Loucy (cell line): ENCODE measurements around the gene CLIC2.

Experiments used
- H2AFZ ChIP-seq: fragments of 200-600 bp; sonication (generic); 2 replicates; pipeline ENCODE4 v1.6.0; 2016; ENCODE audit warnings: antibody characterized with exemption, mild to moderate bottlenecking, low read length, moderate library complexity
- H3F3A ChIP-seq: fragments of 200-600 bp; 2 replicates; pipeline ENCODE4 v1.6.0; 2016; ENCODE audit warnings: antibody characterized with exemption, low read depth, mild to moderate bottlenecking
- H3K27me3 ChIP-seq: fragments of 200-600 bp; sonication (generic); 2 replicates; pipeline ENCODE4 v1.6.1; 2014; ENCODE audit warnings: low read length, mild to moderate bottlenecking; ENCODE audit not compliant: insufficient read depth, poor library complexity, severe bottlenecking
- H3K36me3 ChIP-seq: fragments of 200-600 bp; sonication (generic); 2 replicates; pipeline ENCODE4 v1.6.1; 2016; ENCODE audit warnings: low read length; ENCODE audit not compliant: insufficient read depth
- H3K4me1 ChIP-seq: fragments of 200-600 bp; sonication (generic); 2 replicates; pipeline ENCODE4 v1.5.1; 2014; ENCODE audit warnings: low read length, mild to moderate bottlenecking; ENCODE audit not compliant: insufficient read depth, poor library complexity, severe bottlenecking
- H3K4me2 ChIP-seq: fragments of 200-600 bp; sonication (generic); 2 replicates; pipeline ENCODE4 v1.6.0; 2014; ENCODE audit warnings: antibody characterized with exemption, low read length, low read depth, mild to moderate bottlenecking; ENCODE audit not compliant: poor library complexity, severe bottlenecking
- H3K4me3 ChIP-seq: fragments of 200-600 bp; sonication (generic); 2 replicates; pipeline ENCODE4 v1.5.1; 2014; ENCODE audit warnings: low read length, mild to moderate bottlenecking, mixed read lengths; ENCODE audit not compliant: poor library complexity, severe bottlenecking
- H3K79me2 ChIP-seq: fragments of 200-600 bp; sonication (generic); 2 replicates; pipeline ENCODE4 v1.6.1; 2014; ENCODE audit warnings: low read length; ENCODE audit not compliant: insufficient read depth
- H3K9ac ChIP-seq: fragments of 200-600 bp; sonication (generic); 2 replicates; pipeline ENCODE4 v1.6.0; 2014; ENCODE audit warnings: mild to moderate bottlenecking, low read depth, low read length, moderate library complexity; ENCODE audit not compliant: poor library complexity, severe bottlenecking
- H3K9me2 ChIP-seq: fragments of 200-600 bp; sonication (generic); replicated peaks from 2 replicates; pipeline ENCODE4 v1.6.1; 2016; ENCODE audit warnings: low read depth, low read length, mixed read lengths
- H3K9me3 ChIP-seq: fragments of 200-600 bp; sonication (generic); 2 replicates; pipeline ENCODE4 v1.6.1; 2014; ENCODE audit warnings: mild to moderate bottlenecking, antibody characterized with exemption, low read length, low read depth; ENCODE audit not compliant: insufficient read depth
- H4K20me1 ChIP-seq: fragments of 200-600 bp; sonication (generic); 2 replicates; pipeline ENCODE4 v1.6.0; 2014; ENCODE audit warnings: antibody characterized with exemption, low read length, mild to moderate bottlenecking; ENCODE audit not compliant: insufficient read depth, poor library complexity, severe bottlenecking
- EZH2phosphoT487 ChIP-seq: fragments of 200-600 bp; IDR thresholded peaks from 2 replicates; pipeline ENCODE4 v1.6.1; 2018; ENCODE audit warnings: antibody characterized with exemption, mild to moderate bottlenecking, moderate library complexity, borderline replicate concordance
- TF ChIP-seq, protein P1 (sequence below): fragments of 200-600 bp; sonication (generic); conservative IDR thresholded peaks from 2 replicates; pipeline ENCODE4 v1.5.1; 2014; ENCODE audit warnings: mild to moderate bottlenecking, antibody characterized with exemption, low read length

Gene CLIC2

DNA sequence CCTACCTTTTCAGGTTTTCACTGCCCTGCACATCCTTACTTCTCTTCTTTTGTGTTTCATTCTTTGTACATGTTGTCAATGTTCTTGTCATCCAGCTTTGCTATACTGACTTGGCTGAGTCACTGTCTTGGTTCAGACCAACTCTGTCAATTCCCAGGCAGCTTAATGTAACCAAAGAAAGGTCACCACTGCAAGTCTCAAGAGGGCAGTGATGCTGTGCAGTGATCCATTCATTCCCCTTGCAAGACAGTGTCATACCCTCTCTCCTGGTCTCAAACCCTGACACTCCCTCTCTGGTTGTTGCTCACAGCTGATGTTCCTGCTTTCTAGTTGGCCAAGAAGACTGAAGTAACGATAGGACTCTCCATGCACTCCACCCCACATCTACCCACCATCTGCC lies 87.7 kb downstream of the CLIC2 start:
- Histone ChIP-seq H3K9ac (no peak overlapping the region), H3K36me3 (no peaks in the 10 kb centered on the region), H3K27me3 (no peaks in the 10 kb centered on the region), H3K4me2 (no peak overlapping the region), H2AFZ (no peak overlapping the region), H3K9me2 (no peaks in the 10 kb centered on the region), H3K4me3 (no peak overlapping the region), H3K9me3 (no peaks in the 10 kb centered on the region), H3K79me2 (no peaks in the 10 kb centered on the region), H3K4me1 (no peaks in the 10 kb centered on the region), H3F3A (no peaks in the 10 kb centered on the region), H4K20me1 (no peaks in the 10 kb centered on the region)
- TF ChIP-seq EZH2phosphoT487, result no peak
- TF ChIP-seq, protein P1, sequence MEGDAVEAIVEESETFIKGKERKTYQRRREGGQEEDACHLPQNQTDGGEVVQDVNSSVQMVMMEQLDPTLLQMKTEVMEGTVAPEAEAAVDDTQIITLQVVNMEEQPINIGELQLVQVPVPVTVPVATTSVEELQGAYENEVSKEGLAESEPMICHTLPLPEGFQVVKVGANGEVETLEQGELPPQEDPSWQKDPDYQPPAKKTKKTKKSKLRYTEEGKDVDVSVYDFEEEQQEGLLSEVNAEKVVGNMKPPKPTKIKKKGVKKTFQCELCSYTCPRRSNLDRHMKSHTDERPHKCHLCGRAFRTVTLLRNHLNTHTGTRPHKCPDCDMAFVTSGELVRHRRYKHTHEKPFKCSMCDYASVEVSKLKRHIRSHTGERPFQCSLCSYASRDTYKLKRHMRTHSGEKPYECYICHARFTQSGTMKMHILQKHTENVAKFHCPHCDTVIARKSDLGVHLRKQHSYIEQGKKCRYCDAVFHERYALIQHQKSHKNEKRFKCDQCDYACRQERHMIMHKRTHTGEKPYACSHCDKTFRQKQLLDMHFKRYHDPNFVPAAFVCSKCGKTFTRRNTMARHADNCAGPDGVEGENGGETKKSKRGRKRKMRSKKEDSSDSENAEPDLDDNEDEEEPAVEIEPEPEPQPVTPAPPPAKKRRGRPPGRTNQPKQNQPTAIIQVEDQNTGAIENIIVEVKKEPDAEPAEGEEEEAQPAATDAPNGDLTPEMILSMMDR, result no peak

DNA sequence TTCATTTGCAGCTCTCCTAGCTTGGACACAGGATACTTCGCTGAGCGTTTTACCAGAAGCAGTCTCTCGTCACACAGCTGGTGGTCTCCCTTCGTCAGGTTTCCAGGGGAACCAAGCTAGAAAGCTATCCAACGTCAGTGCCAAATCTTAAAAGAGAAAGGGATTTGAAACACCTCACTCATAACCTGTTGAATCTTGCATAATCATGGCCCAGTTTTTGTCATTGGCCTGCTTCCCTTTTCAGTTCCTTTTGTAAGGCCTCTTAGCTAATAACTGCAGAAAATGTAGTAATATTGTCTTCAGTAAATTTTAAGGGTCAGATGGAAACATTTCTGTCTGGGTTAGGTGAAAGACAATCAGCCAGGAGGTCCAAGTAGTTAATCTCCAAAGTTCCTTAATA lies 92.1 kb downstream of the CLIC2 start:
- no peaks in the 10 kb centered on the region for H4K20me1 ChIP-seq
- peaks cover 28% of the 10 kb centered on the region; the same call in 1 of the 2 replicates for H3K36me3 ChIP-seq
- no peaks in the 10 kb centered on the region for H3K79me2 ChIP-seq
- H3F3A ChIP-seq, result no peaks in the 10 kb centered on the region
- no peaks in the 10 kb centered on the region for H3K27me3 ChIP-seq
- H3K4me3 ChIP-seq, result no peak overlapping the region
- H3K4me2 ChIP-seq, result no peak overlapping the region
- no peak overlapping the region for H2AFZ ChIP-seq
- H3K9ac ChIP-seq, result no peak overlapping the region
- no peaks in the 10 kb centered on the region for H3K9me3 ChIP-seq
- no peaks in the 10 kb centered on the region for H3K4me1 ChIP-seq
- H3K9me2 ChIP-seq, result no peaks in the 10 kb centered on the region
- TF ChIP-seq, protein P1, result no peak
- no peak for TF ChIP-seq EZH2phosphoT487

DNA sequence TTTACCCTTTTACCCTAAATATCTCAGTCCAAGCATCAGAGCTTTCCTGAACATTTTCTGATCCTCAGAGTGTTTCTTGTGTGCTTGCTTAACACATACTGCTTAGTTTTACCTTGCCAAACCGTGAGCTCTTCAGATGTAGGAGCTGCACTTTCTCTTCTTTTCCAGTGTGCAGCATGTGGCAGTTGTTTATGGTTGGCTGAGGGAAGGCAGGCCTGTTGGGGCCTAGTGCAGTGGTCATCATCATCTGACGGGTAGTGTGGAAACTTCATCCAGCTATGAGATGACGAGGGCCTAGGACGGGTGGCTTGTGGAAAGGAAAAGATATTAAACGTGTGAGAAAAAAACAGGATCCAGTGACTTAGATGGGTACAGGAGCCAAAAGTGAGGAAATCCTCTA lies 96.7 kb downstream of the CLIC2 start:
- no peak overlapping the region for H3K4me2 ChIP-seq
- no peak for TF ChIP-seq EZH2phosphoT487
- TF ChIP-seq, protein P1, result no peak
- no peaks in the 10 kb centered on the region for H3K9me2 ChIP-seq
- H3K9me3 ChIP-seq, result no peaks in the 10 kb centered on the region
- H3K9ac ChIP-seq, result no peak overlapping the region
- no peaks in the 10 kb centered on the region for H3F3A ChIP-seq
- no peaks in the 10 kb centered on the region for H3K4me1 ChIP-seq
- H4K20me1 ChIP-seq, result no peaks in the 10 kb centered on the region
- H3K27me3 ChIP-seq, result no peaks in the 10 kb centered on the region
- no peak overlapping the region for H2AFZ ChIP-seq
- H3K79me2 ChIP-seq, result peaks cover 16% of the 10 kb centered on the region; the same call in 1 of the 2 replicates
- peaks cover 53% of the 10 kb centered on the region; the same call in 1 of the 2 replicates for H3K36me3 ChIP-seq
- H3K4me3 ChIP-seq, result no peak overlapping the region
